Lung (tissue), 12 donors: ENCODE results near the gene TRIM22. TPM values are rescaled to one million over a fixed set of nuclear protein-coding genes. Genes with fewer than 3 reads are reported as not detected.

ENCODE experiments used
- ATAC-seq: fragments of 200-7000 bp; cut with Tn5 transposase; one replicate; pipeline ENCODE4 v1.9.1; 2020; ENCODE audit warnings: moderate number of reproducible peaks; ENCODE audit not compliant: insufficient read depth, low FRiP score
- DNase-seq, 3 donors: peaks; one replicate each; pipeline ENCODE4 v3.0.0-alpha.2; 2013 to 2017
- H3K27ac ChIP-seq, 2 donors: one replicate each; pipeline ENCODE4 v1.5.1; 2013; ENCODE audit warnings: mild to moderate bottlenecking in 2 of 2, moderate library complexity in 2 of 2, control low read depth in 1 of 2, inconsistent platforms in 1 of 2, low read depth in 1 of 2, low read length in 1 of 2
- H3K27me3 ChIP-seq, 3 donors: one replicate each; pipeline ENCODE4 v1.5.1; 2013; ENCODE audit warnings: low read length in 2 of 3; ENCODE audit not compliant: control insufficient read depth in 3 of 3, insufficient read depth in 3 of 3
- H3K36me3 ChIP-seq, 4 donors: one replicate each; pipeline ENCODE4 v1.5.1; 2013; ENCODE audit warnings: low read length in 4 of 4, mild to moderate bottlenecking in 1 of 4, moderate library complexity in 1 of 4; ENCODE audit not compliant: control insufficient read depth in 4 of 4, insufficient read depth in 4 of 4
- H3K4me1 ChIP-seq, 5 donors: one replicate each; pipeline ENCODE4 v1.5.1; 2013; ENCODE audit warnings: low read length in 5 of 5, mild to moderate bottlenecking in 2 of 5, moderate library complexity in 1 of 5; ENCODE audit not compliant: control insufficient read depth in 5 of 5, insufficient read depth in 5 of 5
- H3K4me3 ChIP-seq: one replicate; pipeline ENCODE4 v1.5.1; 2013; ENCODE audit warnings: mild to moderate bottlenecking, control low read depth, moderate library complexity
- H3K9ac ChIP-seq, 2 donors: one replicate each; pipeline ENCODE4 v1.5.1; 2013; ENCODE audit warnings: low read length in 2 of 2, control low read depth in 1 of 2; ENCODE audit not compliant: insufficient read depth in 1 of 2
- H3K9me3 ChIP-seq, 4 donors: one replicate each; pipeline ENCODE4 v1.5.1; 2013; ENCODE audit warnings: low read length in 3 of 4, mild to moderate bottlenecking in 1 of 4, moderate library complexity in 1 of 4; ENCODE audit not compliant: control insufficient read depth in 4 of 4, insufficient read depth in 3 of 4
- CTCF ChIP-seq: IDR thresholded peaks from 2 replicates; pipeline ENCODE4 v1.5.1; 2012; ENCODE audit warnings: mild to moderate bottlenecking; ENCODE audit errors: control extremely low read depth, extremely low read depth
- whole genome bisulfite sequencing, 2 donors: extraction: QIAGEN DNeasy Blood & Tissue Kit; methylation state at CpG; one replicate each; pipeline ENCODE4 v1.1.7; 2013; 5-methylcytosine and 5-hydroxymethylcytosine counted together
- polyA plus RNA-seq, 2 donors: library from polyadenylated mRNA; stranded (reverse); fragments of 200-250 nt; gene quantifications; one replicate each; pipeline ENCODE4 v1.2.1, GENCODE V29; 2013
- total RNA-seq, 2 donors: library from RNA; depleted of rRNA in 1 of 2; stranded (reverse); fragments of >200 nt in 1 of 2; gene quantifications; one replicate each; pipeline ENCODE4 v1.2.1, GENCODE V29; 2014 to 2021
- donor health status: control.
- donor health status: control.
- donor health status: Bipolar disorder and iron deficiency.
- donor health status: healthy.
- donor health status: DM: yes; HTN: yes; CAD: no.

TRIM22 gene
- total and polyA plus RNA-seq, 4 donors: 59.0 to 173 (median 118) TPM

- WGBS, 2 donors: 86 to 91% methylated on average over 3 of the region's 3 CpGs
- no peak for ATAC-seq
- H3K4me3 ChIP-seq: no peak overlapping the region
- H3K4me1 ChIP-seq: peaks cover 0 to 2% (median 0%) of the 10 kb centered on the region in 5 donors
- no peak overlapping the region for H3K27ac ChIP-seq
- DNase-seq: no peak
- H3K9ac ChIP-seq: no peak overlapping the region
- no peaks in the 10 kb centered on the region for H3K27me3 ChIP-seq
- H3K36me3 ChIP-seq: no peaks in the 10 kb centered on the region
- TF ChIP-seq CTCF: no peak
- H3K9me3 ChIP-seq: peaks cover 0 to 4% (median 0%) of the 10 kb centered on the region in 4 donors
Measured at GRCh38 chr11:5719703-5720495, 30.3 kb downstream of the TRIM22 start.

- Histone ChIP-seq H3K36me3 (no peaks in the 10 kb centered on the region), H3K27ac (no peak overlapping the region), H3K9me3 (peaks cover 0 to 4% (median 0%) of the 10 kb centered on the region in 4 donors), H3K9ac (no peak overlapping the region), H3K4me3 (no peak overlapping the region), H3K27me3 (no peaks in the 10 kb centered on the region), H3K4me1 (peaks cover 0 to 2% (median 0%) of the 10 kb centered on the region in 5 donors)
- 82 to 86% methylated on average over 2 of the region's 2 CpGs for WGBS, 2 donors
- DNase-seq (no peak), ATAC-seq (no peak)
- no peak for TF ChIP-seq CTCF
Measured at GRCh38 chr11:5722622-5723021, 33.0 kb downstream of the TRIM22 start.

- Histone ChIP-seq H3K27ac (no peak overlapping the region), H3K4me1 (no peaks in the 10 kb centered on the region), H3K9ac (no peak overlapping the region), H3K9me3 (no peaks in the 10 kb centered on the region), H3K27me3 (no peaks in the 10 kb centered on the region), H3K36me3 (no peaks in the 10 kb centered on the region), H3K4me3 (no peak overlapping the region)
- DNase-seq: no peak
- TF ChIP-seq CTCF: no peak
- WGBS, 2 donors: 93 to 96% methylated on average over 1 of the region's 1 CpG
- ATAC-seq: no peak
Measured at GRCh38 chr11:5726351-5726750, 36.8 kb downstream of the TRIM22 start.
